Cerebellar cortex (tissue), 1 donor: ENCODE measurements around the gene CDCA8.
A peak's percentile ranks its signal among the peaks of the same experiment; 100 is the strongest.
"Not testable (repeated sequence)": the region's sequence is repeated elsewhere in the genome, so short reads cannot be mapped to it uniquely, and the experiment has no call there.

Experiments
- DNase-seq: peaks from one replicate; pipeline ENCODE4 v3.0.0-alpha.2; 2015; ENCODE audit warnings: low spot score

CDCA8 gene

DNA sequence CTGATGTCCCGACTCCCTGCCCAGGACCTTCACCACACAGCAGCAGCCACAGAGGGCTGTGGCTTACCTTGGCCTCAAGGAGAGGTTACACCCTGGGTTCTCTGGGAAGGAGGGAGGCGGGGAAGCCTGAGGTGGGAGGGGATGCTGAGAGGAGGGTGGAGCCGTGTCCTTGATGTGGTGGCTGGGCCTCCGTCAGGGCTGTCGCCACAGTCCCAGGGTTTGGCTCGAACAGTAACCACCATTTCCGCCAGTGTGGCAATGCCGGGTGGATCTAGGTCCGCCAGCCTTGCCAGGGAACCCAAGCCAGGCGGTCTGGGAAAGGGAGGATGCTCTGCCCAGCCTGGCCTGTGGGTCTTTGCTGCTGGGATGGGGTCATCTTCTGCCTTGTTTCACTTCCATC, 18.4 kb upstream of the CDCA8 start:
- no peak for DNase-seq

DNA sequence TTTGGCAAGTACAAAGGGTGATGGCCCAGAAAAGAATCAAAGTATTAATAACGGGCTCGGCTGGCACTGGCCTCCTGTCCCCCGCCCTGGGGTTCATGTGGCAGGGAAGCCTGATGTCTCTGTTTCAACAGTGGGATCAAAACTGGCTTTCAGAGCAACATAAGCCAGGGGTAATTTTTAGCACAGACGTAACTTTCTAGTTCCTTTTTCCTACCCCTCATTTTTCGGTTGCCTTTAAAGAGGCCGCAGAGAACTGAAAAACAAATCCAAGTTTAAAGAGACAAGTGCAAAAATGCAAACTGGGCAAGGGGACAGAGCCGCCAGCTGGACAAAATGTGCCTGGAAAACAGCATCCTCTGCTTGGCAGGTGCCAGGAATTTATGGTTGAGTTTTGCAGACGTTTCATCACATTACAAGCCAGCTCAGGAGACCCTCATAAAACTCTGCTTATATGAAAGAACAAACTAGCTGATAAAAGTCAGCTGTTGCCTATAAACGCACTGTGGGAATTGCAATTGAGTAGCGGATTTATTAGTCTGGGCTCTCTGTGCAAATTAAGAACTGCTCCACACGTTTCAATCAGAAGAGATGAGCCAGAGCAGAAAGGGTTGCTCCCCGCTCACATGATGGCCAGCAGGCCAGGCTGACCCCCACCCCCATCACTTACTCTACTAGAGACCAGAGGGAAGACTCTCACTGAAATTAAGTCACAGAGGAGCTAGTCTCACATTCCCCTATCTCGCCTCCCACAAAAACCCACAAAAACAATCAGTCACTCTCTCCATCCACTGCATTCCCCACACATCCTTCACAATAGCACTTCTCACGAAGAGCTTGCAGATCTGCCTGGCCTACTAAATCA, 15.8 kb upstream of the CDCA8 start:
- DNase-seq, result no peak

DNA sequence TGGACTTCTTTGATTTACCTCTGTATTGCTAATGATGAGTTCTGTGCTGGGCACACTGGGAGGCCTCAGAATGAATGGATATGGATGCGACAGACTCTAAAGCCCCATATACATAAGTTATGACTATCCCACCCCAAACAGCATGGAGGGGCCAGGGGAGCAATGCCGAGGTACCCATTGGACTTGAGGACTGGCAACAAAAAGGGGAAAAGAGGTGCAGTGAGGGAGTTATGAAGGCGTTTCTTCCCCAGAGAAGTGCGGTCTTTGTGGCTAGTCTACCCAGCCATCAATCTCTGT, 15.2 kb upstream of the CDCA8 start:
- no peak for DNase-seq

DNA sequence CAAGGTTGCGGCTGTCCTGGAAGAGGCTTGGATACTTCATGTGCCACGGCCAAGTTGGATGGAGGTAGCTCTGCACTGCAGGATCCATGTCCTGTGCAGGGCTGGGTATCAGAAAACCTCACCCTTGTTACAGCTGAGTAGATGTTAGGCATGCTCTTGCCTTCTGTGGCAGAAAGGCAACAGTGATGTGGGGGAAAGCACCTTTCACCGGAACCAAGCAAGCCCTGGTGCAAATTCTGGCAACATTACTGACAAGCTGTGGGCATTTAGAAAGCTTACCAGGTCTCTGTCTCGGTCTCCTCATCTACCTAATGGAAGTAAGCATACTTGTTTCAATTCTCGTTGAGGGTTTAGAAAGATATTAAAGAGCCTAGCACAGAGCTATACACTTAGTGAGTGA, 14.5 kb upstream of the CDCA8 start:
- DNase-seq, result no peak

DNA sequence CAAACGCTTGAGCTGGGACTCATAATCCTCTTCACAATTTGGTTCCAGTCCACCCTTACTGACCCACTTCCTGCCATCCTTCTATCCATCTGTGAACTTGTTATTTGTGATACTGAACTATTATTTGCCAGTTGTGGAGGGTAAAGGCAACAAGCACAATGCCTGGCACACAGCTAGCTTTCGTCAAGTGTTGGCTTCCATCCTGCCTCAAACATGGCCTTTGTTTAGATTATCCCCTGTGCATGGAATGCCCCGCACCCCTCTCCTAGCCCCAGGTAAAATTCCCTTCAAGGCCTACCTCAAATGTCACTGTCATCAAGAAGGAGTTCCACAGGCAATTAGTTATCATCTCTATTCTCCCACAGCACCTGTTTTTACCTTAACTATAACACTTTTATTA, 11.4 kb upstream of the CDCA8 start:
- DNase-seq, result no peak

DNA sequence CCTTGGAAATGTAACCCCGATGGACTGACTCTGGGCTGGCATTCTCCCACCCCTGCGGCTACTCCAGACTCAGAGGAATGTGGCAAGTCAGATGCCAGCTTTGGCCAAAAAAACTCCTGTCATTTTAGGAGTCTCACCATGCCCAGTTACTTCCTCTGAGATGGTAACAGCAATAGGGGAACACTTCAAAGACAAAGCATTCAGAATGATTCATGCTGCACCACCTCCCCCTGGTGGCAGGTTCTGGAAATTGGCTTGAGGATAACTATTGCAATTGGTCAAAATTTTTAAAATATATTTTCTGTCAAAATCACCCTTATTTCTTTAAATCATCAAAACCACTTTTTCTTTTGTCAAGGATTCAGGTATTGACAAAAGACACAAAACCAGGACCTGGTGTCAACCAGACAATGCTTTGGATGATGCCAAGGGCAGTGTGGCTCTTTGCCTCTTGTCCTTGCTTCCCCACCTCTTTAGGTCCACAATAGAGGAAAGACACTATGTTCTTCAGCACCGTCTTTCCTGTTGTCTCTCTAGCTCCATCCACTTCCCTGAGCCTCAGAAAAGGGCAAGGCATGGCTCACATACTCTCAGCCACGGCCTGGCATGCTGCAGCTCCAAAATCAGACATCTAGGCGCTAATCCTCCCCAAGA, 9.9 kb upstream of the CDCA8 start:
- peak; percentile 67 for DNase-seq

DNA sequence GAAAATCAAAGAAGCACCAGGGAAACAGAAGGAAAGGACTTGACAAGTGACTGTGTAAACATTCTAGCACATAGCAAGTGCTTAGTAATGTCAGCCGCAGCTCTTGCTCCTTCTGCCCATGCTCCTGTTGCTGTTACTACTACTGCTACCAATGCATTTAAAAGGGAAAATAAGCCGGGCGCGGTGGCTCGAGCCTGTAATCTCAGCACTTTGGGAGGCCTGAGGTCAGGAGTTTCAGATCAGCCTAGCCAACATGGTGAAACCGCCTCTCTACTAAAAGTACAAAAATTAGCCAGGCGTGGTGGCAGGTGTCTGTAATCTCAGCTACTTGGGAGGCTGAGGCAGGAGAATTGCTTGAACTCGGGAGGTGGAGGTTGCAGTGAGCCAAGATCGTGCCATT, 8.1 kb upstream of the CDCA8 start:
- DNase-seq, result not testable (repeated sequence)

DNA sequence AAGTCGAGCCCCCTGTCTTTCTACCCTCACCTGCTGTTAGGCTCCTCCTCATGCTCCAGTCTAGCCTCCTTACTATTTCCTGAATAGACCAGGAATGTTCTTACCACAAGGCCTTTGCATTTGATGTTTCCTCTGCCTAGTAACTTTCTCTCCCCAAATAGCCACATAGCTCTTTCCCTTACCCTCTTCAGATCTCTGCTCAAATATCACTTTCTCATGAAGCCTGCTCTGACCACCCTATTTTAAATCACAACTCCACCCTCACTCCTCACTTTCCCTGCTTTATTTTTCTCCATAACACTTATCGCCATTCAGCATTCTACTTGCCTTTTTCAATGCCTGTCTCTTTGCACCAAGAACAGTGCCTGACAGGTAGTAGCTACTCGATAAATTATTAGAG, 6.6 kb upstream of the CDCA8 start:
- DNase-seq, result no peak

DNA sequence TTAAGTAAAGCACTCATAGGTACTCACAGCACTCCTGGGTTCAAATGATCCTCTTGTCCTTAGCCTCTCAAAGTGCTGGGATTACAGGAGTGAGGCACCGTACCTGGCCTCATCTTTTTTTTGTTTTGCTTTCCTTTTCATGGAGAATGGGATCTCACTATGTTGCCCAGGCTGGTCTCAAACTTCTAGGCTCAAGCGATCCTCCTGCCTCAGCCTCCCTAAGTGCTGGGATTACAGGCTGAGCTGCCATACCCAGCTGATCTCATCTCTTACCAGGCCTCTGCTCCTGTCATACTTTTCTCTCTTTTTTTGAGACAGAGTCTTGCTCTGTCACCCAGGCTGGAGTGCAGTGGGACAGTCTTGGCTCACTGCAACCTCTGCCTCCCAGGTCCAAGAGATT, 4.6 kb upstream of the CDCA8 start:
- DNase-seq, result not testable (repeated sequence)

DNA sequence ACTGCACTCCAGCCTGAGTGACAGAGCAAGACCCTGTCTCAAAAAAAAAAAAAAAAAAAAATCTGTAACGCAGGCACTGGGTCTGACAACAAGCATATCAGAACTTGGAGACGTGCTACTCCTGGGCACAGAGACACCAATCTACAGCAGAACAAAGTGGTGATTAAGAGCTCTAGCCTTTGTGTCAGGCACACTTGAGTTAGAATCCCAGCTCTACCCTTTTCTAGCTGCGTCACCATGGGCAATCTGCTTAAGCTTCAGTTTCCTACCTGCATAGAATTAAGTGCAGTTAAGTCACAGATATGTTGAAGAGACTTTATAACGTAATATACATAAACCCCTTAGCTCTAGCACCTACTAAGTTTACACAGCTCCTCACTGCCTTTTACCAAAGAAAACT, 3.4 kb upstream of the CDCA8 start:
- no peak for DNase-seq

DNA sequence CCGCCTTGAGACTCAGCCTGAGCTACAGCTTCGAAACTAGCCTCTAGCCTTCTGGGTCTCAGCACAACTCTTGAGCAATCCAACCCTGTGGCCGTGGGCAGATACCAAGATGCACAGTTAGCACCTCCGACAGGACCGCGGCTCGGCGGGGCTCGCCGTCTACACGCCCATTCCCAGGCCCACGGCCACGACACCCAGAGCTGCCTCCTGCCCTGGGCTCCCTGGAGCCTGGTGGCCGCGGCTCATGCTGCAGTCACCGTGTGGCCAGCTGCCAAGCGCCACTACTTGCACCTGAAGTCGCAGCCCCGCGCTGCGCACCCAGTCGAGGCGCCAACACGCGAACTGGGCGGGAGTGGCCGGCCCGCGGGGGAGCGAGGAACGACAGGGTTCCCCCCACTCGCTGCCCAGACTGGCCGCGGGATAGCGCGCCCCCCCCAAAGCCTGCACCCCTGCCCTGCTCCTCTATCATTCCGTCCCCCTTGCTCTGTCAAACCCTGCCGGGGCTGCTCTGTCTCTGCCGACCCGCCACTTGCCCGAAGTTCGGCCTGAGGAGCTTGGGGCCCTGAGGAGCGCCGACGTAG, 729 bp upstream of the CDCA8 start:
- DNase-seq, result peak; percentile 22

DNA sequence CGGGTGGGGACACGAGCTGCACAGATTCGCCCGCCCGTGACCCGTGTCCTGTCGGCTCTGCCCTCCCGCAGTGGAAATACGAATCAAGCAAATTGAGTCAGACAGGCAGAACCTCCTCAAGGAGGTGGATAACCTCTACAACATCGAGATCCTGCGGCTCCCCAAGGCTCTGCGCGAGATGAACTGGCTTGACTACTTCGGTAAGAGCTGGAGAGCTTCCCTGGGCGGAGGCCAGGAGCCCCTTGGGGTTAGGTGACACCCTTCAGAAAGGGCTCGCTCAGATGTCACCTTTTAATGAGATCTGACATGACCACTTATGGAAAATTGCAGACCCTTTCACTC, 489 bp downstream of the CDCA8 start:
- DNase-seq, result no peak

DNA sequence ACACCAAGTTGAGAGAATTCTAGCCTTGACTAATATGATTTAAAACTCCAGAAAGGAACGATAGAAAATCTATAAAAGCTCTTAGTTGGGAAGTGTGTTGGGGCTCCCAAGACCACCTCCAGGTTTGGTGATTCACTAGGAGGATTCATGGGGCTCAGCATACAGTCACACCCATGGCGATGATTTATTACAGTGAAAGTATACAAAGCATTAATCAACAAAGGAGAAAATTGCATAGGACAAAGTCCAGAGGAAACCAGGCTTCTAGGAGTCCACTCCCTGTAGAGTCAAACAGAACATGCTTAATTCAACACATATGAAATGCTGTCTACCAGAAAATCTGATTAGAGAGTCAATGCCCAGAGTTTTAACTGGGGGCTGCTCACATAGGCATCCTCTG, 4.8 kb downstream of the CDCA8 start:
- no peak for DNase-seq

DNA sequence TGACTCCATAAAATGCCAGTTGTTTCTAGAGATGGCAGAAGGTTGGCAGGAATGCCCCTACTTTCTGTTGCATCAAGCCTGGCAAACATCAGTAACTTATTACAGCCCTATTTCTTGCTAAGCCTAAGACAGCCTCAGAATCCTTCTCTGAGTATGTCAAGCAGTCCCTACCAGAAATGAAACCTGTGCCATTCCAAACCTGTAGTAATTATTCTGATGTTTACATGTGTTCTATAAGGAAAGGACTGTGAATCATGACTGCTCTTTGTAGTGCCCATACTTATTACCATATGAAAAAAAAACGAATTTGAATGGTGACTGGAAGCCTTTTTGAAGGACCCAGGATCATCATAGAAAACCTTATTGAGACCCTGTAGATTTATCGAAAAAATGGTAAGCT, 5.4 kb downstream of the CDCA8 start:
- no peak for DNase-seq

DNA sequence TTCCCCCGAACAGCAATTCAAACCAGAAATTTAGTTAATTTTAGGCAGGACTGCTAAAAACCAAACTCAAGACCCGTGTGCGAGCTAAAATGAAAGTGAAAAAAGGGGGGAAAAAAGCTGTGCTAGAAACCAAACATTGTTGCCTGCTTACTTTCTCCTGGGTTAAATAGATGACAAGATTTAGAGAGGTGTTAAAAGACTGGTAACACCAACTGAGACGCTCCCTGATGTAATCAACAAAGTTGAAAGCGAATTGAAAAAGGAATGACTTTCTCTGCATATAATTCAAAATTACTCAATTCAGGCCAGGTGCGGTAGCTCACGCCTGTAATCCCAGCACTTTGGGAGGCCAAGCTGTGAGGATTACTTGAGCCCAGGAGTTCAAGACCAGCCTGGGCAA, 6.8 kb downstream of the CDCA8 start:
- no peak for DNase-seq

DNA sequence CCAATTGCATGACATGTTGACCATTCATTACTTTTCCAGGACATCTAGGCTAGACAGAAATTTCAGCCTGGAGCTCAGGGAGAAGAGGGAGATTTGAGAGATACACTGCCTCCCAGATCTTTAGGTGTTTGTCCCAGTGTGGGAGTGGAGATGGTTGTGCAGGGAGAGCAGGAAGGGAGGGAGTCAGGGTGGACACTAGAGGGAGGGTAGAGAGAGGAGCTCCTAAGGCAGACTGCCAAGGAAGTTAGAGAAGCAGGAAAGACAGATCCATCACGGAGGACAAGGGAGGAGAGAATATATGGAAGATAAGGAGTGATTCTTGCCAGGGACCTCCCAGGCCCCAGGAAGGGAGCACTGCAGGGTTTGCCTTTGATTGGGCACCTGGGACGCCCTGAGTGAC, 8.7 kb downstream of the CDCA8 start:
- no peak for DNase-seq

DNA sequence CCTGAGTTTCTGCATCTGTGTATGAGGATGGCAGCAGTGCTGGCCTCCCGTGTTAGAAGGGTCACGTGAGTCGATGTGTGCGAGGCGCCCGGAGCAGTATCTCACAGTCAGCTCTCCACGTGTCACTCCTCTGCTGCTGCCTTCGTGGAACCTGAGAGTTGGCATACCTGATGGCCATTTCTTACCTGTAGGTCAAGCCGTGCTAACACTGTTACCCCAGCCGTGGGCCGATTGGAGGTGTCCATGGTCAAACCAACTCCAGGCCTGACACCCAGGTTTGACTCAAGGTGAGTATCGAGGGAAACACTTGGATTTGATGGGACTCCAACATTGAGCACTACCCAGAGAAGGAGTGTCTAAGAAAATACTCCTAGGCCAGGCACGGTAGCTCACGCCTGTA, 10.7 kb downstream of the CDCA8 start:
- DNase-seq, result no peak

DNA sequence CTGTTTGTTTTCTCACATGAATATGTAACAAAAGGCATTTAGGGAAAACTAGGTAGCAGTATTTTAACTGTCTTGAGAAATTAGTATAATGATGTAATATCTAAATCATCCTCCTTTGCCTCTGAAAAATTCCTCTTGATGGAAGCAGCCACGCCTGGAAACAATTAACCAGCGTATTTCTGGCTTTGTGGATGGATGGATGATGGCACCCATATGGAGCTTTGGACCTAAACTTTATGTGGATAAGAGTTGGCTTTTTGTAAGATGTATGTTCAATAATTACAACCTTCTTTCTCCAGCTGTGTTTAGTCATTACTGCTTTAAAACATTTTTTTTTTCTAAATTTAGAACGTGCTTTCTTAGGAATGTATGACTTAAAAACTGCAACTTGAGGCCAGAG, 12.7 kb downstream of the CDCA8 start:
- no peak for DNase-seq

DNA sequence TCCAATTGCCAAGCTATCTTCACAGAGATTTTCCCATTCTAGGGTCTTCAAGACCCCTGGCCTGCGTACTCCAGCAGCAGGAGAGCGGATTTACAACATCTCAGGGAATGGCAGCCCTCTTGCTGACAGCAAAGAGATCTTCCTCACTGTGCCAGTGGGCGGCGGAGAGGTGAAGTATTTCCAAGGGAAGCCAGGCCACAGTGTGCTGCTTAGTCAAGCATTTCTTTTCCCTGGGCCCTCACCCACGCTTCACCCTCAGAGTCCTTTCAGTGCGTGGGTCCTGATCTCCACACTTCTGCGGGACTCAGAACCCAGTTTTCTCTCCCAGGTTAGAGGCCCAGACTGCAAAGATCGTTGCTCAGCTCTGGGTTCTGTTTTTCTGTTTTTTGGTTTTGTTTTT, 13.1 kb downstream of the CDCA8 start:
- no peak for DNase-seq

DNA sequence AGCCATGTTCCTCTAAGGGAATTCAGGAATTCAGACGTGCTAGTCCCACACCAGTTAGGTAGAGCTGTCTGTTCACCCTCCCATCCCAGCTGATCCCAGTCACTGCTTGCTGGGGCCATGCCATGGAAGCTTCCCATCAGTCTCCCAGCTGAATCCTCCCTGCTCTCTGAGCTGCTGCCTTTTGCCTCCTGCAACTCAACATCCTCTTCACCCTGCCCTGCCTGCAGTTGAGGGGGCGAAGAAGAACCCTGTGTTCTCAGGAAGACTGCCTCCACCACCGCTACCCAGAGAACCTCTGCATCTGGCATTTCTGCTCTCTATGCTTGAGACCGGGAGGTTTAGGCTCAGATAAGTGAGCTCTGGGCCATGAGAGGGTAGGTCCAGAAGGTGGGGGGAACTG, 16.2 kb downstream of the CDCA8 start:
- no peak for DNase-seq

DNA sequence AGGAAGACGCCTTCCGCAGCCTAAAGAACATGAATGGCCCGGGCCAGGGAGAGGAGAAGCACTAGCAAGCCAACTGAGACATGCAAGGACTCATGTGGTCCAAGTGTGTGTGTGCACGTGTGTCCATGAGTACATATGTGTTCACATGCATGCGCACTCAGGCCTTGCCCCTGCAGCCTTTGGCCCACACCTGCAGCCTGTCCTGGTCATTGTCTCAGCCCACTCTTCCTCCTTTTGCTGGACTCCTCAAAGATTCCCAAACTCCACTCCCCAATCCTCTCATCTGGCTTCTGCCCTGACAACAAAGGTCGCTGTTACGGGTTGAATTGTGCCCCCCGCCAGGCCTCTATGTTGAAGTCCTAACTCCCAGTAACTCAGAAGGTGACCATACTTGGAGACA, 21.9 kb downstream of the CDCA8 start:
- no peak for DNase-seq

DNA sequence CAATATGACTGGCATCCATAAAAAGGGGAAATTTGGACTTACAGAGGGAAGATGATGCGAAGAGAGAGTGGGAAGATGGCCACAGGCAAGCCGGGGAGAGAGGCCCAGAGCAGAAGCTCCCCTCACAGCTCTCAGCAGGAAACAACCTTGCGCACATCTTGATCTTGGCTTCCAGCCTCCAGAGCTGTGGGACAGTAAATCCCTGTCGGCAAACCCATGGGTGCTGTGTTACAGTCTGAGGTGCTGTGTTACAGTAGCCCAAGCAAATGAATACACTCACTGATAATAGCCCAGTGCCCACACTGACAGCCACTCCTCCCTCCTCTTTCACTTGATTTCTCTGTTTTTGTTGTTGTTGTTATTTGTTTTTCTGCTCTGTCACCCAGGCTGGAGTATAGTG, 22.4 kb downstream of the CDCA8 start:
- DNase-seq, result no peak

DNA sequence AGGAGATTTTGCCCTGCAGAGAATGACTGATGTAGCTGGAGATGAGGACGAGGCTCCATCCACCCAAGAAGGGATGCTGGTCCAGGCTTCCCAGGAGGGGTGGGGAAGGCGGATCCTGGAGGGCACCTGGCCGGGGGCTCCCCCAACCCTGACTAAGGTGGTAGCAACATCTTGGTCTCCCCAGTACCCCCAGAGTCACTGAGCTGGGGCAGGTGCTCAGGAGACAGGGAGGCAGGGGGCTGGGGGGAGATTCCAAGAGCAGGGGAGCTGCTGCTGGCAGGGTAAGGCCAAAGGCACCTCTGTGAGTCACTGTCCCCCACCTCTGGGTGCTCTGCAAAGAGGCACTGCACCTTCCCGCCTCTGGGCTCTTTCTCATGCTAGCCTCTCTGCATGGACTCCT, 24.0 kb downstream of the CDCA8 start:
- no peak for DNase-seq

DNA sequence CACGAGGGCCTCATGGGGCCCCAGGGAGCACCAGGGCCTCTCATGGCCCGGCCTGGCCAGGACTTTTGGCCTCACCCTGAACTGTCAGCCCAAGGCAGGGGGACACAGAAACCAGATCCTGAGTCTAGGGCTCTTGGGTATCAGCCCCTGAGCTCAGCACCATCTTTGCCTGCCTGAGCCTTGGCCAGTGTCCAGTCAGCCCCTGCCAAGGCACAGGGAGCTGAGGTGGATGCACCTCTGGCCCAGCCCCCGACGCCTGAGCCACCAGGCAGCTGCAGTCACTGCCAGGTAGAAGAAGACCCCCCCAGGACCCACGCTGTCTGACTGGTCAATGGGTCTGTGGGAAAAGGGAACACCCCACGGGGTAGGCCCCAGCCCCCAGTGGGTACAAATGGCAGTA, 25.3 kb downstream of the CDCA8 start:
- DNase-seq, result no peak
